H1 (cell line): Measurements from ENCODE around the gene SLC17A4. TPM values are rescaled to one million over a fixed set of nuclear protein-coding genes. Genes with fewer than 3 reads are reported as not detected.

ENCODE experiments used
- CTCF ChIA-PET: fragments of 300-600 bp; sonication (Branson Sonifier 250); formaldehyde crosslinking; loops from one replicate; lab custom pipeline; 2021; ENCODE audit not compliant: partially characterized antibody; lab: Charles Lee
- POLR2A ChIA-PET: fragments of 300-600 bp; sonication (Branson Sonifier 250); formaldehyde crosslinking; loops from one replicate; lab custom pipeline; 2021; ENCODE audit warnings: inconsistent platforms; ENCODE audit not compliant: partially characterized antibody; lab: Charles Lee
- DNase-seq, 2 experiments: peaks; one replicate each; pipeline versions ENCODE4 v3.0.0 to v3.0.0-alpha.2; 2010 to 2022; ENCODE audit warnings: low spot score in 2 of 2, low read depth in 1 of 2, mixed read lengths in 1 of 2
- FAIRE-seq: peaks from 2 replicates; lab custom pipeline; 2011; peaks lifted over from hg19 to GRCh38; lab: Jason Lieb, UNC
- H2AFZ ChIP-seq: 2 replicates; pipeline ENCODE4 v1.8.1; 2012; ENCODE audit warnings: low read length, inconsistent platforms
- H2AK5ac ChIP-seq: 2 replicates; pipeline ENCODE4 v1.6.1; 2013; ENCODE audit warnings: low read depth, low read length
- H2BK120ac ChIP-seq: replicated peaks from 2 replicates; pipeline ENCODE3; 2013; ENCODE audit warnings: low read depth, low read length, inconsistent platforms
- H2BK12ac ChIP-seq: 2 replicates; pipeline ENCODE4 v1.6.1; 2013; ENCODE audit warnings: low read depth, low read length
- H2BK15ac ChIP-seq: 2 replicates; pipeline ENCODE4 v1.6.1; 2013; ENCODE audit warnings: low read length
- H2BK20ac ChIP-seq: 2 replicates; pipeline ENCODE4 v1.6.1; 2013; ENCODE audit warnings: low read length
- H2BK5ac ChIP-seq: 2 replicates; pipeline ENCODE4 v1.6.1; 2013; ENCODE audit warnings: low read depth, low read length
- H3K14ac ChIP-seq: 2 replicates; pipeline ENCODE4 v1.6.1; 2013; ENCODE audit warnings: inconsistent platforms; ENCODE audit not compliant: insufficient read length
- H3K18ac ChIP-seq: 2 replicates; pipeline ENCODE4 v1.6.1; 2013; ENCODE audit warnings: low read length; ENCODE audit errors: extremely low read depth
- H3K23ac ChIP-seq: 2 replicates; pipeline ENCODE4 v1.6.1; 2013; ENCODE audit warnings: inconsistent platforms; ENCODE audit not compliant: insufficient read length
- H3K23me2 ChIP-seq: 2 replicates; pipeline ENCODE4 v1.6.1; 2013; ENCODE audit warnings: low read depth, low read length
- H3K27ac ChIP-seq: 2 replicates; pipeline ENCODE4 v1.6.1; 2011; ENCODE audit warnings: low read depth, low read length, inconsistent platforms
- H3K27me3 ChIP-seq, 4 experiments: replicated peaks in 1 of 4; 1 replicate in 1 of 4; 2 replicates in 3 of 4; pipeline versions ENCODE4 v1.6.1 to v1.8.1; 2011 to 2013; ENCODE audit warnings: low read length in 3 of 4, mild to moderate bottlenecking in 3 of 4, inconsistent platforms in 2 of 4, mixed read lengths in 2 of 4, moderate library complexity in 1 of 4; ENCODE audit not compliant: control insufficient read depth in 3 of 4, insufficient read depth in 3 of 4; ENCODE audit errors: extremely low read depth in 1 of 4
- H3K36me3 ChIP-seq, 4 experiments: 2 replicates each; pipeline versions ENCODE4 v1.6.1 to v1.8.1; 2011 to 2013; ENCODE audit warnings: mild to moderate bottlenecking in 4 of 4, low read length in 3 of 4, moderate library complexity in 2 of 4, control low read depth in 1 of 4, inconsistent platforms in 1 of 4; ENCODE audit not compliant: insufficient read depth in 4 of 4, control insufficient read depth in 2 of 4
- H3K4ac ChIP-seq: replicated peaks from 2 replicates; pipeline ENCODE3; 2013; ENCODE audit warnings: low read length, low read depth, mixed read lengths, inconsistent platforms; ENCODE audit not compliant: insufficient read length
- H3K4me1 ChIP-seq, 4 experiments: replicated peaks in 1 of 4; 1 replicate in 1 of 4; 2 replicates in 3 of 4; pipeline versions ENCODE4 v1.6.1 to v1.8.1; 2011 to 2013; ENCODE audit warnings: low read length in 3 of 4, inconsistent platforms in 2 of 4, mixed read lengths in 1 of 4; ENCODE audit not compliant: insufficient read depth in 4 of 4, control insufficient read depth in 3 of 4
- H3K4me2 ChIP-seq, 2 experiments: 2 replicates each; pipeline versions ENCODE4 v1.6.1 to v1.8.1; 2011 to 2013; ENCODE audit warnings: low read depth in 2 of 2, low read length in 2 of 2, control low read depth in 1 of 2, inconsistent platforms in 1 of 2, mild to moderate bottlenecking in 1 of 2; ENCODE audit not compliant: insufficient read depth in 1 of 2
- H3K4me3 ChIP-seq, 4 experiments: fragments of 200-600, 300-600 bp in 1 of 4; sonication (generic), shearing (Covaris generic), sonication (Bioruptor Twin) in 1 of 4; 2 replicates each; pipeline versions ENCODE4 v1.5.1 to v1.8.1; 2011 to 2016; ENCODE audit warnings: low read length in 4 of 4, low read depth in 3 of 4, control low read depth in 2 of 4, inconsistent platforms in 2 of 4, mild to moderate bottlenecking in 2 of 4, mixed read lengths in 1 of 4, moderate library complexity in 1 of 4; ENCODE audit not compliant: insufficient read depth in 2 of 4; ENCODE audit errors: extremely low read depth in 1 of 4
- H3K56ac ChIP-seq: replicated peaks from 2 replicates; pipeline ENCODE3; 2013; ENCODE audit warnings: low read depth, mild to moderate bottlenecking, mixed read lengths, low read length, inconsistent platforms; ENCODE audit not compliant: insufficient read length
- H3K79me1 ChIP-seq: 2 replicates; pipeline ENCODE4 v1.6.1; 2013; ENCODE audit warnings: low read depth, low read length, control low read depth
- H3K79me2 ChIP-seq, 2 experiments: 2 replicates each; pipeline versions ENCODE4 v1.6.1 to v1.8.1; 2012 to 2013; ENCODE audit warnings: low read length in 2 of 2, mild to moderate bottlenecking in 2 of 2, inconsistent platforms in 1 of 2; ENCODE audit not compliant: insufficient read depth in 2 of 2, control insufficient read depth in 1 of 2
- H3K9ac ChIP-seq, 4 experiments: replicated peaks in 1 of 4; 1 replicate in 1 of 4; 2 replicates in 3 of 4; pipeline versions ENCODE4 v1.6.1 to v1.8.1; 2011 to 2013; ENCODE audit warnings: low read depth in 3 of 4, low read length in 3 of 4, control low read depth in 2 of 4, mild to moderate bottlenecking in 2 of 4, moderate library complexity in 2 of 4, inconsistent platforms in 1 of 4; ENCODE audit errors: extremely low read depth in 1 of 4
- H3K9me3 ChIP-seq, 2 experiments: 2 replicates each; pipeline versions ENCODE4 v1.6.1 to v1.8.1; 2012 to 2013; ENCODE audit warnings: mild to moderate bottlenecking in 2 of 2, moderate library complexity in 2 of 2, control low read depth in 1 of 2, inconsistent platforms in 1 of 2, low read depth in 1 of 2, low read length in 1 of 2, mixed read lengths in 1 of 2; ENCODE audit not compliant: insufficient read depth in 2 of 2
- H4K20me1 ChIP-seq, 2 experiments: replicated peaks in 1 of 2; 2 replicates each; pipeline versions ENCODE3 to v1.8.1; 2011 to 2013; ENCODE audit warnings: inconsistent platforms in 2 of 2, low read length in 2 of 2, mild to moderate bottlenecking in 1 of 2; ENCODE audit not compliant: insufficient read depth in 2 of 2, control insufficient read depth in 1 of 2
- H4K5ac ChIP-seq: 2 replicates; pipeline ENCODE4 v1.6.1; 2013; ENCODE audit warnings: low read length, low read depth, mixed read lengths, inconsistent platforms; ENCODE audit not compliant: insufficient read length
- H4K8ac ChIP-seq: 2 replicates; pipeline ENCODE4 v1.8.0; 2013; ENCODE audit warnings: mild to moderate bottlenecking, moderate library complexity, low read length, inconsistent platforms; ENCODE audit not compliant: insufficient read depth; ENCODE audit errors: extremely low read depth
- H4K91ac ChIP-seq: replicated peaks from 2 replicates; pipeline ENCODE3; 2013; ENCODE audit warnings: low read length, mixed read lengths, inconsistent platforms; ENCODE audit not compliant: insufficient read length
- CTCF ChIP-seq, 3 experiments: IDR thresholded peaks; 1 replicate in 2 of 3; 2 replicates in 1 of 3; pipeline versions ENCODE4 v1.5.1 to v1.6.1; 2011; ENCODE audit warnings: low read length in 3 of 3, mild to moderate bottlenecking in 3 of 3, inconsistent platforms in 2 of 3, low read depth in 1 of 3, moderate library complexity in 1 of 3; ENCODE audit not compliant: insufficient read depth in 1 of 3; ENCODE audit errors: control extremely low read depth in 1 of 3
- FOSL1 ChIP-seq: IDR thresholded peaks from 2 replicates; pipeline ENCODE4 v1.6.1; 2011; ENCODE audit warnings: mild to moderate bottlenecking, low read depth, low read length, moderate library complexity; ENCODE audit not compliant: insufficient read depth
- MAX ChIP-seq: IDR thresholded peaks from 2 replicates; pipeline ENCODE4 v1.6.1; 2012; ENCODE audit warnings: inconsistent platforms
- RAD21 ChIP-seq, 2 experiments: IDR thresholded peaks in 1 of 2; conservative IDR thresholded peaks in 1 of 2; 2 replicates each; pipeline ENCODE4 v1.6.1; 2011; ENCODE audit warnings: low read depth in 2 of 2, low read length in 2 of 2, improper control_type of control experiment in 1 of 2, inconsistent platforms in 1 of 2, mild to moderate bottlenecking in 1 of 2, moderate library complexity in 1 of 2
- ZNF274 ChIP-seq: IDR thresholded peaks from 2 replicates; pipeline ENCODE4 v1.7.0; 2012; ENCODE audit warnings: low read length, borderline replicate concordance; ENCODE audit errors: extremely low read depth
- WGBS, 2 experiments: shearing (Covaris generic) in 1 of 2; methylation state at CpG; one replicate each; pipeline versions ENCODE4 v1.1.6 to v1.1.7; 2013 to 2015; ENCODE audit warnings: low lambda C conversion rate in 2 of 2, mixed read lengths in 2 of 2, inconsistent platforms in 1 of 2, low coverage in 1 of 2, missing lambda C conversion rate in 1 of 2; ENCODE audit not compliant: insufficient replicate concordance in 2 of 2, insufficient coverage in 1 of 2, insufficient read length in 1 of 2; ENCODE audit errors: extremely low coverage in 1 of 2, missing lambda C conversion rate in 1 of 2; 5-methylcytosine and 5-hydroxymethylcytosine counted together
- polyA plus RNA-seq, 7 experiments: library from polyadenylated mRNA; depleted of rRNA in 3 of 7; stranded (reverse) in 5 of 7; unstranded in 2 of 7; fragments of >200 nt in 5 of 7; fragments of 200-250 nt in 2 of 7; gene quantifications; 1 replicate in 5 of 7; 2 replicates in 1 of 7; 4 replicates in 1 of 7; pipeline versions ENCODE4 v1.2.1 to v1.2.3, GENCODE V29; 2011 to 2013; ENCODE audit warnings: missing spikeins in 2 of 7, mixed read lengths in 2 of 7
- total RNA-seq: library from RNA; stranded (reverse); fragmentation: NEBNext Ultra II Directional; extraction: Animal tissue kit (Norgen Biotek cat#: 25700); gene quantifications from 2 replicates; pipeline ENCODE4 v1.2.1, GENCODE V29; 2021

The SLC17A4 gene
- total and polyA plus RNA-seq, 2 of the 8 experiments (the other 6 are each of a cell fraction or from before 2014, with no cell fraction given), result not detected

- Histone ChIP-seq H4K8ac (peak overlapping the region; percentile 54; the same call in 1 of the 2 replicates), H3K18ac (no peak overlapping the region), H3K4me2 (no peak overlapping the region), H2AFZ (peak overlapping the region; percentile 89; the same call in 1 of the 2 replicates), H3K79me1 (no peaks in the 10 kb centered on the region), H3K4me3 (no peak overlapping the region), H2BK5ac (no peak overlapping the region), H3K9ac (no peak overlapping the region), H4K91ac (no peak overlapping the region), H3K27ac (no peak overlapping the region), H3K23me2 (no peaks in the 10 kb centered on the region), H2BK15ac (no peak overlapping the region), H3K4me1 (no peaks in the 10 kb centered on the region), H3K79me2 (no peaks in the 10 kb centered on the region), H4K5ac (no peak overlapping the region), H3K36me3 (no peaks in the 10 kb centered on the region), H3K9me3 (no peaks in the 10 kb centered on the region), H3K14ac (no peak overlapping the region), H2BK12ac (no peak overlapping the region), H3K23ac (no peak overlapping the region), H2BK120ac (no peak overlapping the region)
- WGBS, 2 experiments, result 74% methylated on average over 4 of the region's 4 CpGs; no CpG with 5 or more reads in 1 of the 2 experiments
- FAIRE-seq (peak; percentile 78), DNase-seq (peak; percentile 23 to 76)
- CTCF ChIA-PET, result interaction anchor here (0.6 to 3.2 kb wide), 50 partner anchors 8 to 523 kb away, joined by 3 to 19 read pairs (median 4); partner anchors contain the start of genes SLC17A1 and SLC17A4
- TF ChIP-seq MAX (no peak), RAD21 (IDR thresholded peaks at IDR 0.05 in 1 of 2, conservative IDR thresholded peaks at IDR 0.05 in 1 of 2; ENCODE audit: low read depth in 2 of 2, low read length in 2 of 2) (peak; percentile 70 to 71), FOSL1 (no peak), ZNF274 (no peak), CTCF (IDR thresholded peaks at IDR 0.05; ENCODE audit: control extremely low read depth in 1 of 3, insufficient read depth in 1 of 3, low read depth in 1 of 3, low read length in 3 of 3) (peak; percentile 71 to 85 (median 84))
- TF ChIP-seq, all 59 proteins: peak for 2
- H4K20me1 ChIP-seq, result no peaks in the 10 kb centered on the region
- POLR2A ChIA-PET, result no interaction called here
- peaks cover 0 to 1% (median 0%) of the 10 kb centered on the region in 4 experiments; a peak in 1 of 7 replicates for H3K27me3 ChIP-seq
- no peak overlapping the region for H2AK5ac ChIP-seq
- H3K4ac ChIP-seq, result no peak overlapping the region
- H3K56ac ChIP-seq, result no peak overlapping the region
- no peak overlapping the region for H2BK20ac ChIP-seq
Observed at GRCh38 chr6:25788305-25788922, 33.9 kb downstream of the SLC17A4 start.
